K562 (cell line): ENCODE measurements around the gene UNC13A. TPM values are rescaled to one million over a fixed set of nuclear protein-coding genes. Genes with fewer than 3 reads are reported as not detected.

ENCODE experiments used
- BMI1 ChIP-seq: fragments of 150-350 bp; IDR thresholded peaks from 2 replicates; pipeline ENCODE4 v1.6.1; 2014; ENCODE audit warnings: low read length
- EGR1 ChIP-seq: fragments of 450-650 bp; conservative IDR thresholded peaks from 2 replicates; pipeline ENCODE4 v1.6.1; 2017; ENCODE audit warnings: mild to moderate bottlenecking
- ESRRA ChIP-seq: fragments of 450-650 bp; IDR thresholded peaks from 2 replicates; pipeline ENCODE4 v1.6.1; 2014; ENCODE audit warnings: low read depth, mild to moderate bottlenecking, moderate library complexity, borderline replicate concordance
- HDAC1 ChIP-seq, 2 experiments: fragments of 450-650 bp; IDR thresholded peaks; 2 replicates each; pipeline ENCODE4 v1.6.1; 2016 to 2017; ENCODE audit warnings: inconsistent platforms in 1 of 2, mild to moderate bottlenecking in 1 of 2, moderate library complexity in 1 of 2
- ILF3 ChIP-seq: fragments of 450-650 bp; IDR thresholded peaks from 2 replicates; pipeline ENCODE4 v1.6.1; 2018; ENCODE audit warnings: antibody characterized with exemption, mild to moderate bottlenecking, moderate library complexity, borderline replicate concordance
- KDM2B ChIP-seq: fragments of 250-450 bp; sonication (Bioruptor Pico); IDR thresholded peaks from 2 replicates; pipeline ENCODE4 v1.8.0; 2021; ENCODE audit warnings: mild to moderate bottlenecking, moderate library complexity
- NR3C1 ChIP-seq: sonication (generic); formaldehyde crosslinking; IDR thresholded peaks from 2 replicates; pipeline ENCODE4 v1.8.1; 2022; ENCODE audit warnings: missing genetic modification reagents
- POLR2G ChIP-seq: fragments of 200-400 bp; formaldehyde crosslinking; IDR thresholded peaks from 2 replicates; pipeline ENCODE4 v1.6.1; 2017; ENCODE audit warnings: low read depth, mild to moderate bottlenecking, antibody characterized with exemption, low read length, moderate library complexity
- SMAD2 ChIP-seq: fragments of 150-350 bp; IDR thresholded peaks from 2 replicates; pipeline ENCODE4 v1.6.1; 2014; ENCODE audit warnings: low read depth, mild to moderate bottlenecking, low read length
- STAT5B ChIP-seq: fragments of 250-450 bp; sonication (Bioruptor Pico); IDR thresholded peaks from 2 replicates; pipeline ENCODE4 v1.8.0; 2021; ENCODE audit warnings: mild to moderate bottlenecking, inconsistent platforms
- ZFP36 ChIP-seq: fragments of 150-350 bp; IDR thresholded peaks from 2 replicates; pipeline ENCODE4 v1.6.1; 2018; ENCODE audit warnings: low read length, low read depth; ENCODE audit not compliant: partially characterized antibody
- ZNF253 ChIP-seq: fragments of 250-450 bp; sonication (Bioruptor Pico); conservative IDR thresholded peaks from 2 replicates; pipeline ENCODE4 v1.6.1; 2021; ENCODE audit warnings: mild to moderate bottlenecking
- ZNF384 ChIP-seq: IDR thresholded peaks from 2 replicates; pipeline ENCODE4 v1.6.1; 2012; ENCODE audit warnings: low read depth, low read length, improper control_type of control experiment
- polyA plus RNA-seq, 8 experiments: library from polyadenylated mRNA; depleted of rRNA in 4 of 8; stranded (reverse) in 5 of 8; unstranded in 3 of 8; fragments of >200 nt; fragmentation: Nextera tagmentation in 2 of 8; fragmentation: Illumina TruSeq in 1 of 8; extraction: Ambion mirVana in 2 of 8; extraction: Trizol in 1 of 8; gene quantifications; 2 replicates each; pipeline versions ENCODE4 v1.2.1 to v1.2.3, GENCODE V29; 2011 to 2014; ENCODE audit warnings: inconsistent platforms in 1 of 8, missing spikeins in 1 of 8
- total RNA-seq, 7 experiments: library from RNA; depleted of rRNA in 6 of 7; stranded (reverse); fragments of >200 nt in 6 of 7; fragmentation: Illumina TruSeq in 2 of 7; extraction: Trizol in 2 of 7; gene quantifications; 2 replicates each; pipeline versions ENCODE4 v1.2.1 to v1.2.3, GENCODE V29; 2011 to 2021; ENCODE audit warnings: low replicate concordance in 1 of 7
- TF ChIP-seq, protein P1 (sequence below): sonication (generic); formaldehyde crosslinking; IDR thresholded peaks from 2 replicates; pipeline ENCODE4 v1.8.1; 2022; ENCODE audit warnings: missing genetic modification reagents
- TF ChIP-seq, protein P2 (sequence below), 2 experiments: fragments of 450-650 bp in 1 of 2; sonication (generic) in 1 of 2; formaldehyde crosslinking; conservative IDR thresholded peaks; 2 replicates each; pipeline versions ENCODE4 v1.4.0 to v1.8.1; 2020 to 2022; ENCODE audit warnings: mild to moderate bottlenecking in 1 of 2, missing genetic modification reagents in 1 of 2
- TF ChIP-seq, protein P3 (sequence below): fragments of 250-450 bp; sonication (Bioruptor Pico); IDR thresholded peaks from 2 replicates; pipeline ENCODE4 v1.4.0; 2020; ENCODE audit warnings: mild to moderate bottlenecking, moderate library complexity
- TF ChIP-seq, protein P4 (sequence below): sonication (generic); formaldehyde crosslinking; IDR thresholded peaks from 2 replicates; pipeline ENCODE4 v1.4.0; 2020; ENCODE audit warnings: mild to moderate bottlenecking, missing genetic modification reagents
- TF ChIP-seq, protein P5 (sequence below): fragments of 450-650 bp; conservative IDR thresholded peaks from 2 replicates; pipeline ENCODE4 v1.6.1; 2016; ENCODE audit warnings: missing genetic modification characterization, low read depth, mild to moderate bottlenecking, missing compliant biosample characterization, moderate library complexity

Gene UNC13A
- total and polyA plus RNA-seq, 9 of the 15 experiments (the other 6 are each of a cell fraction or from before 2014, with no cell fraction given), result 0.03 to 1.0 (median 0.25) TPM

DNA sequence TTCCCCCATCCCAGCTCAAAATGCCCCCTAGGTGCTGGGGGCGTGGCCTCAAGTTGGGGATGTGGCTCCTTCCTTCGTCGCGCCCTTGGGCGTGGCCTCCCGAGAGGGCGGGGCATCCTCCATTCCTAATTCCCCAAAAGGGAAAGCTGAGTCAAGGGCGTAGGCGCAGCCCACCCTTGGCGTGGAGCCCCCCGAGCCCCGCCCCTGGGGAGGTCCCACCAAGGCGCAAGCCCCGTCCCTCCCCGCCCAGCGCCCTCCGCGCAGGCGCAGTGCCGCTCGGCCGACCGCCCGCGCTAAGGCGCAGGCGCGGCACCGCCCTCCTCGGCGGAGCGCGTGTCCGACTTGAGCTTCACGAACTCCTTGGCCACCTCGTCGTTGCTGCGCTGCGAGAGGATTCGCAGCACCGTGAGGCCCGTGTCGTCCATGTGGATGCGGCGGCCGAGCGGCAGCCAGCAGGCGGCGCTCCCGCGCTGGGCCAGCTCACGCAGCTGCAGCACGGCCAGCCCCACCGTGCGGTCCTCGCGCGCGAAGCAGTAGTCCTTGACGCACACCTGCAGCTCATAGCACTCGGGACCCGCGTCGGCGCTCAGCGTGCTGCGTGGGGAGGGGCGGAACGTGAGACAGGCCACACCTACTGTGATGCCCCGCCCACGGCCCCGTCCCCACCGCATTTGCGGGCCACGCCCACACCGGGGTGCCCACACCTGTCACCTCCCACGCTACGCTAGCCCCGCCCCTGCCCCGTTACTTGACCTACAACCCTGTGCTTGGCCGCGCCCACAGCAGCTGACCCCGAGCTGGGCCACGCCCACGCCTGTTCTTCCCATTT lies 82.2 kb downstream of the UNC13A start (continued):
- peak; percentile 44; the same call in 1 of the 2 replicates for TF ChIP-seq ZNF384
- TF ChIP-seq, protein P1, sequence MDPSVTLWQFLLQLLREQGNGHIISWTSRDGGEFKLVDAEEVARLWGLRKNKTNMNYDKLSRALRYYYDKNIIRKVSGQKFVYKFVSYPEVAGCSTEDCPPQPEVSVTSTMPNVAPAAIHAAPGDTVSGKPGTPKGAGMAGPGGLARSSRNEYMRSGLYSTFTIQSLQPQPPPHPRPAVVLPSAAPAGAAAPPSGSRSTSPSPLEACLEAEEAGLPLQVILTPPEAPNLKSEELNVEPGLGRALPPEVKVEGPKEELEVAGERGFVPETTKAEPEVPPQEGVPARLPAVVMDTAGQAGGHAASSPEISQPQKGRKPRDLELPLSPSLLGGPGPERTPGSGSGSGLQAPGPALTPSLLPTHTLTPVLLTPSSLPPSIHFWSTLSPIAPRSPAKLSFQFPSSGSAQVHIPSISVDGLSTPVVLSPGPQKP, result no peak
- TF ChIP-seq ZFP36, result peak; percentile 3
- TF ChIP-seq SMAD2, result no peak
- no peak for TF ChIP-seq ILF3
- no peak for TF ChIP-seq ZNF253
- peak; percentile 85; the same call in 1 of the 2 replicates for TF ChIP-seq KDM2B
- TF ChIP-seq, protein P2, sequence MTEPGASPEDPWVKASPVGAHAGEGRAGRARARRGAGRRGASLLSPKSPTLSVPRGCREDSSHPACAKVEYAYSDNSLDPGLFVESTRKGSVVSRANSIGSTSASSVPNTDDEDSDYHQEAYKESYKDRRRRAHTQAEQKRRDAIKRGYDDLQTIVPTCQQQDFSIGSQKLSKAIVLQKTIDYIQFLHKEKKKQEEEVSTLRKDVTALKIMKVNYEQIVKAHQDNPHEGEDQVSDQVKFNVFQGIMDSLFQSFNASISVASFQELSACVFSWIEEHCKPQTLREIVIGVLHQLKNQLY (CRISPR knock-in tag; conservative IDR thresholded peaks at IDR 0.05), result 0 out of 4 replicates have a peak, but pooled peaks of 1 of the 2 experiments have one; percentile 57
- TF ChIP-seq POLR2G, result peak; percentile 86
- peak; percentile 88 for TF ChIP-seq NR3C1
- no peak for TF ChIP-seq BMI1
- no peak for TF ChIP-seq STAT5B (CRISPR knock-in tag)
- TF ChIP-seq, protein P3, sequence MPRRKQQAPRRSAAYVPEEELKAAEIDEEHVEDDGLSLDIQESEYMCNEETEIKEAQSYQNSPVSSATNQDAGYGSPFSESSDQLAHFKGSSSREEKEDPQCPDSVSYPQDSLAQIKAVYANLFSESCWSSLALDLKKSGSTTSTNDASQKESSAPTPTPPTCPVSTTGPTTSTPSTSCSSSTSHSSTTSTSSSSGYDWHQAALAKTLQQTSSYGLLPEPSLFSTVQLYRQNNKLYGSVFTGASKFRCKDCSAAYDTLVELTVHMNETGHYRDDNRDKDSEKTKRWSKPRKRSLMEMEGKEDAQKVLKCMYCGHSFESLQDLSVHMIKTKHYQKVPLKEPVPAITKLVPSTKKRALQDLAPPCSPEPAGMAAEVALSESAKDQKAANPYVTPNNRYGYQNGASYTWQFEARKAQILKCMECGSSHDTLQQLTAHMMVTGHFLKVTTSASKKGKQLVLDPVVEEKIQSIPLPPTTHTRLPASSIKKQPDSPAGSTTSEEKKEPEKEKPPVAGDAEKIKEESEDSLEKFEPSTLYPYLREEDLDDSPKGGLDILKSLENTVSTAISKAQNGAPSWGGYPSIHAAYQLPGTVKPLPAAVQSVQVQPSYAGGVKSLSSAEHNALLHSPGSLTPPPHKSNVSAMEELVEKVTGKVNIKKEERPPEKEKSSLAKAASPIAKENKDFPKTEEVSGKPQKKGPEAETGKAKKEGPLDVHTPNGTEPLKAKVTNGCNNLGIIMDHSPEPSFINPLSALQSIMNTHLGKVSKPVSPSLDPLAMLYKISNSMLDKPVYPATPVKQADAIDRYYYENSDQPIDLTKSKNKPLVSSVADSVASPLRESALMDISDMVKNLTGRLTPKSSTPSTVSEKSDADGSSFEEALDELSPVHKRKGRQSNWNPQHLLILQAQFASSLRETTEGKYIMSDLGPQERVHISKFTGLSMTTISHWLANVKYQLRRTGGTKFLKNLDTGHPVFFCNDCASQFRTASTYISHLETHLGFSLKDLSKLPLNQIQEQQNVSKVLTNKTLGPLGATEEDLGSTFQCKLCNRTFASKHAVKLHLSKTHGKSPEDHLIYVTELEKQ (CRISPR knock-in tag), result no peak
- TF ChIP-seq, protein P4, sequence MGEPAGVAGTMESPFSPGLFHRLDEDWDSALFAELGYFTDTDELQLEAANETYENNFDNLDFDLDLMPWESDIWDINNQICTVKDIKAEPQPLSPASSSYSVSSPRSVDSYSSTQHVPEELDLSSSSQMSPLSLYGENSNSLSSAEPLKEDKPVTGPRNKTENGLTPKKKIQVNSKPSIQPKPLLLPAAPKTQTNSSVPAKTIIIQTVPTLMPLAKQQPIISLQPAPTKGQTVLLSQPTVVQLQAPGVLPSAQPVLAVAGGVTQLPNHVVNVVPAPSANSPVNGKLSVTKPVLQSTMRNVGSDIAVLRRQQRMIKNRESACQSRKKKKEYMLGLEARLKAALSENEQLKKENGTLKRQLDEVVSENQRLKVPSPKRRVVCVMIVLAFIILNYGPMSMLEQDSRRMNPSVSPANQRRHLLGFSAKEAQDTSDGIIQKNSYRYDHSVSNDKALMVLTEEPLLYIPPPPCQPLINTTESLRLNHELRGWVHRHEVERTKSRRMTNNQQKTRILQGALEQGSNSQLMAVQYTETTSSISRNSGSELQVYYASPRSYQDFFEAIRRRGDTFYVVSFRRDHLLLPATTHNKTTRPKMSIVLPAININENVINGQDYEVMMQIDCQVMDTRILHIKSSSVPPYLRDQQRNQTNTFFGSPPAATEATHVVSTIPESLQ (CRISPR knock-in tag), result peak; percentile 97; the same call in 1 of the 2 replicates
- peak; percentile 98 for TF ChIP-seq EGR1
- peak in 1 of 2 experiments; percentile 91; a peak in 2 of 4 replicates for TF ChIP-seq HDAC1 (IDR thresholded peaks at IDR 0.05)
- TF ChIP-seq, protein P5, sequence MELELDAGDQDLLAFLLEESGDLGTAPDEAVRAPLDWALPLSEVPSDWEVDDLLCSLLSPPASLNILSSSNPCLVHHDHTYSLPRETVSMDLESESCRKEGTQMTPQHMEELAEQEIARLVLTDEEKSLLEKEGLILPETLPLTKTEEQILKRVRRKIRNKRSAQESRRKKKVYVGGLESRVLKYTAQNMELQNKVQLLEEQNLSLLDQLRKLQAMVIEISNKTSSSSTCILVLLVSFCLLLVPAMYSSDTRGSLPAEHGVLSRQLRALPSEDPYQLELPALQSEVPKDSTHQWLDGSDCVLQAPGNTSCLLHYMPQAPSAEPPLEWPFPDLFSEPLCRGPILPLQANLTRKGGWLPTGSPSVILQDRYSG, result 0 out of 2 replicates have a peak, but pooled peaks have one; percentile 37
- TF ChIP-seq ESRRA, result peak; percentile 85
